Left hindlimb (tissue), 1 donor: ENCODE data around the gene PSMA3.

Experiments used
- DNase-seq: peaks from one replicate; pipeline ENCODE4 v3.0.0-alpha.2; 2018

PSMA3 gene

GRCh38 chr14:58299401-58300330 lies 55.0 kb downstream of the PSMA3 start:
- peak; percentile 69 for DNase-seq

GRCh38 chr14:58301416-58301815 lies 56.8 kb downstream of the PSMA3 start:
- no peak for DNase-seq

- DNase-seq: no peak
Measured at GRCh38 chr14:58305730-58306129, 61.1 kb downstream of the PSMA3 start.

GRCh38 chr14:58307597-58308316 lies 63.1 kb downstream of the PSMA3 start:
- DNase-seq: no peak

- no peak for DNase-seq
Measured at GRCh38 chr14:58309086-58309485, 64.4 kb downstream of the PSMA3 start.

GRCh38 chr14:58313699-58314098 lies 69.1 kb downstream of the PSMA3 start:
- DNase-seq: no peak

GRCh38 chr14:58315606-58316005 lies 71.0 kb downstream of the PSMA3 start:
- no peak for DNase-seq
